Gastroesophageal sphincter (tissue), 4 donors: Measurements from ENCODE around the gene CDH1. TPM values are rescaled to one million over a fixed set of nuclear protein-coding genes. Genes with fewer than 3 reads are reported as not detected.

Experiments used
- ATAC-seq: fragments of 150-250 bp; one replicate; pipeline ENCODE4 v1.9.1; 2016; ENCODE audit warnings: mild to moderate bottlenecking, moderate library complexity
- H3K27ac ChIP-seq, 4 donors: fragments of 200-600 bp; sonication (generic) in 3 of 4; 1 replicate in 3 of 4; 2 replicates in 1 of 4; pipeline ENCODE4 v1.5.1; 2016 to 2019
- H3K27me3 ChIP-seq: fragments of 200-600 bp; sonication (generic); one replicate; pipeline ENCODE4 v1.5.1; 2019
- H3K36me3 ChIP-seq, 2 donors: fragments of 200-600 bp; sonication (generic); one replicate each; pipeline ENCODE4 v1.5.1; 2019; ENCODE audit warnings: control low read depth in 1 of 2
- H3K4me1 ChIP-seq, 3 donors: fragments of 200-600 bp; sonication (generic); 1 replicate in 2 of 3; 2 replicates in 1 of 3; pipeline ENCODE4 v1.5.1; 2016 to 2019; ENCODE audit warnings: control low read depth in 2 of 3
- H3K4me3 ChIP-seq, 2 donors: fragments of 200-600 bp; sonication (generic); one replicate each; pipeline ENCODE4 v1.5.1; 2019; ENCODE audit warnings: mild to moderate bottlenecking in 1 of 2, moderate library complexity in 1 of 2
- H3K9me3 ChIP-seq, 3 donors: fragments of 200-600 bp; sonication (generic); one replicate each; pipeline ENCODE4 v1.5.1; 2017 to 2019; ENCODE audit warnings: control low read depth in 2 of 3
- CTCF ChIP-seq, 4 experiments: fragments of 200-600 bp in 2 of 4; fragments of 450-650 bp in 2 of 4; sonication (generic) in 1 of 4; IDR thresholded peaks; one replicate each; pipeline ENCODE4 v1.5.1; 2017 to 2019; ENCODE audit warnings: antibody characterized with exemption in 4 of 4, mild to moderate bottlenecking in 2 of 4, moderate library complexity in 2 of 4
- EP300 ChIP-seq: sonication (generic); formaldehyde crosslinking; IDR thresholded peaks from one replicate; pipeline ENCODE4 v1.6.1; 2017; ENCODE audit warnings: antibody characterized with exemption, mild to moderate bottlenecking
- POLR2A ChIP-seq, 2 donors: fragments of 450-650 bp; IDR thresholded peaks; one replicate each; pipeline ENCODE4 v1.6.1; 2017; ENCODE audit warnings: antibody characterized with exemption in 2 of 2, mild to moderate bottlenecking in 2 of 2, moderate library complexity in 1 of 2
- POLR2AphosphoS5 ChIP-seq: sonication (generic); formaldehyde crosslinking; IDR thresholded peaks from one replicate; pipeline ENCODE4 v1.6.1; 2017; ENCODE audit warnings: antibody characterized with exemption
- WGBS, 2 donors: methylation state at CpG; one replicate each; pipeline ENCODE4 v1.1.5; 2018; ENCODE audit warnings: low coverage in 1 of 2; 5-methylcytosine and 5-hydroxymethylcytosine counted together
- total RNA-seq, 4 donors: library from RNA; depleted of rRNA; stranded (reverse); fragments of >200 nt; gene quantifications; one replicate each; pipeline ENCODE4 v1.1.0, GENCODE V29; 2016

CDH1 gene
- total RNA-seq, 4 donors from 2014 or later, result 0.13 to 12.0 (median 1.2) TPM

GRCh38 chr16:68718590-68718989 lies 18.5 kb upstream of the CDH1 start:
- WGBS, 2 donors, result 67 to 94% methylated on average over 6 to 9 of the region's 9 CpGs
- Histone ChIP-seq H3K27ac (no peak overlapping the region), H3K27me3 (no peaks in the 10 kb centered on the region), H3K4me1 (no peaks in the 10 kb centered on the region), H3K36me3 (no peaks in the 10 kb centered on the region), H3K4me3 (no peak overlapping the region), H3K9me3 (peaks cover 0 to 13% (median 0%) of the 10 kb centered on the region in 3 donors)
- ATAC-seq, result no peak
- no peak for TF ChIP-seq CTCF (IDR thresholded peaks at IDR 0.05)
- TF ChIP-seq POLR2AphosphoS5, result no peak
- no peak for TF ChIP-seq POLR2A (IDR thresholded peaks at IDR 0.05)
- no peak for TF ChIP-seq EP300

GRCh38 chr16:68719993-68720489 lies 17.1 kb upstream of the CDH1 start:
- H3K9me3 ChIP-seq, result peaks cover 0 to 13% (median 0%) of the 10 kb centered on the region in 3 donors
- H3K27me3 ChIP-seq, result no peaks in the 10 kb centered on the region
- H3K4me1 ChIP-seq, result no peaks in the 10 kb centered on the region
- no peaks in the 10 kb centered on the region for H3K36me3 ChIP-seq
- H3K4me3 ChIP-seq, result no peak overlapping the region
- WGBS, 2 donors, result 69% methylated on average over 1 of the region's 2 CpGs; no CpG with 5 or more reads in 1 of the 2 donors
- no peak overlapping the region for H3K27ac ChIP-seq
- no peak for ATAC-seq
- TF ChIP-seq CTCF (IDR thresholded peaks at IDR 0.05) (no peak), EP300 (no peak), POLR2AphosphoS5 (no peak), POLR2A (IDR thresholded peaks at IDR 0.05) (no peak)

- 69 to 93% methylated on average over 2 to 10 of the region's 12 CpGs for WGBS, 2 donors
- H3K27me3 ChIP-seq, result peaks cover 4% of the 10 kb centered on the region
- H3K36me3 ChIP-seq, result no peaks in the 10 kb centered on the region
- TF ChIP-seq POLR2A (IDR thresholded peaks at IDR 0.05) (no peak), POLR2AphosphoS5 (no peak), EP300 (no peak), CTCF (IDR thresholded peaks at IDR 0.05) (no peak)
- H3K27ac ChIP-seq, result no peak overlapping the region
- ATAC-seq, result no peak
- H3K9me3 ChIP-seq, result peaks cover 0 to 11% (median 0%) of the 10 kb centered on the region in 3 donors
- H3K4me1 ChIP-seq, result no peaks in the 10 kb centered on the region
- H3K4me3 ChIP-seq, result no peak overlapping the region
Observed at GRCh38 chr16:68722119-68723024, 14.7 kb upstream of the CDH1 start.

- Histone ChIP-seq H3K4me3 (no peak overlapping the region), H3K36me3 (no peaks in the 10 kb centered on the region), H3K4me1 (no peaks in the 10 kb centered on the region), H3K27me3 (peaks cover 23% of the 10 kb centered on the region), H3K9me3 (no peaks in the 10 kb centered on the region), H3K27ac (no peak overlapping the region)
- 25% methylated on average over 1 of the region's 3 CpGs; no CpG with 5 or more reads in 1 of the 2 donors for WGBS, 2 donors
- no peak for TF ChIP-seq CTCF (IDR thresholded peaks at IDR 0.05)
- TF ChIP-seq POLR2AphosphoS5, result no peak
- no peak for TF ChIP-seq POLR2A (IDR thresholded peaks at IDR 0.05)
- no peak for TF ChIP-seq EP300
- ATAC-seq, result no peak
Observed at GRCh38 chr16:68724797-68725196, 12.3 kb upstream of the CDH1 start.

- H3K27me3 ChIP-seq, result peaks cover 46% of the 10 kb centered on the region
- no peak overlapping the region for H3K4me3 ChIP-seq
- ATAC-seq, result no peak
- no peak overlapping the region for H3K27ac ChIP-seq
- H3K9me3 ChIP-seq, result no peaks in the 10 kb centered on the region
- WGBS, 2 donors, result 62 to 100% methylated on average over 1 to 3 of the region's 4 CpGs
- TF ChIP-seq POLR2A (IDR thresholded peaks at IDR 0.05) (no peak), POLR2AphosphoS5 (no peak), CTCF (IDR thresholded peaks at IDR 0.05) (no peak), EP300 (no peak)
- no peaks in the 10 kb centered on the region for H3K4me1 ChIP-seq
- H3K36me3 ChIP-seq, result no peaks in the 10 kb centered on the region
Observed at GRCh38 chr16:68728523-68728922, 8.6 kb upstream of the CDH1 start.
